ENCODE data around the gene SLC24A3. TPM values are rescaled to one million over a fixed set of nuclear protein-coding genes. Genes with fewer than 3 reads are reported as not detected.

Gene SLC24A3
- total RNA-seq, 2 donors from 2014 or later = 20.4 to 25.3 TPM

DNA sequence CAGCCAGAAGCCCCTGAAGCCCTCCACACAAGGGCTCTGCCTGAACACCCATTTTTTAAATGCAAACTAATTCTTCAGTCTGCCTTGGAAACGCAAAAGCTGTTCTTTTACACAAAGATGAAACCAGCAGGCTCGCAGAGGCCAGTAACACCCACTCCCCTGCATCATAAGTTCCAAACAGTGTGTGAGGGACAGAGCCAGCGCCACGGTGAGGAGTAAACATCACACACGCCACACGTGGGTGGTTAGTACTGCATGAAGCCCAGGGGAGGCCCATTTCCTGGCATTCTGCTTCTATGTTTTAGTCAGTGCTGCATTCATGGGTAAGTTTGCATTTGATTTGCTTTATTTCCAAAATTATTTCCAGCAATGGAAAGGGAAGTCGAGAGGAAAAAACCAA is 327.9 kb downstream of the SLC24A3 start:
- intact Hi-C loops (cut with DNase I) = no loop called here
- no peak for DNase-seq (ENCODE audit: low spot score)

DNA sequence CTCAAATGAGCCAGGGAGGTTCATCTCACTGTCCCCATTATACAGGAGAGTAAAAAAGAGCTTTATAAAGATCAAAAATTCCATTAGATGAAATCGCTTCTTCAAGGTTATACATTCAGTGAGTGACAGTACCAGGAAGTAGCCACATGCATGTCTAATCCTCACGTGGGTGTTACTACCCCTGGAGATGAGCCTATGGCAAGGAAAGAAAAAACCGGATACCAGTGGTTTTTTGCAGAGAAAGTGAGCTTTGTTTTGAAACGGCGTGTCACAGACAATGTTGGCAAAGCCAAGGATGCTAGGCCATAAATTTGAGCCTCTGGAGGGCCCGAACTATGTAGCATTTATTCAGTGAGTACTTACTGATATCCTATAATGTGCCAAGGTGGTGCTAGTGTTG is 330.7 kb downstream of the SLC24A3 start:
- intact Hi-C loops (cut with DNase I) = no loop called here
- DNase-seq (ENCODE audit: low spot score) = no peak

DNA sequence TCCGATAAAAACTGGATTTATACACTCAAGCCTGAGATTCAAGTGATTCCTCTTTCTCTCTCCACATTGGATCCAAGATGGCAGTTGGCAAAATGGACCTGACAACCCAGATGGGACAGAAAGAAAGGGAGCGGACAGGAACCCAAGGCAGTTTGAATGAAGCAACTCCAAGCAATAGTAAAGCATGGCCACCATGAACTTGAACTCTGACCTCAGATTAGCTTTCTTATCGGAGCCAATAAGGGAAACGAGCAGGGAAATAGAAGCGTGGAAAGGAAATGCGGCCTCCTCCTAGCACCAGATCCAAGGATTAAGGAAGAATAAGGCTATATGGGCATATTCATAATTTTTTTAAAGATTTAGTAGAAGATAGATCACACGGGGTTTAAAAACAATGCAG is 332.2 kb downstream of the SLC24A3 start:
- DNase-seq (ENCODE audit: low spot score) = no peak
- intact Hi-C loops (cut with DNase I) = no loop called here

DNA sequence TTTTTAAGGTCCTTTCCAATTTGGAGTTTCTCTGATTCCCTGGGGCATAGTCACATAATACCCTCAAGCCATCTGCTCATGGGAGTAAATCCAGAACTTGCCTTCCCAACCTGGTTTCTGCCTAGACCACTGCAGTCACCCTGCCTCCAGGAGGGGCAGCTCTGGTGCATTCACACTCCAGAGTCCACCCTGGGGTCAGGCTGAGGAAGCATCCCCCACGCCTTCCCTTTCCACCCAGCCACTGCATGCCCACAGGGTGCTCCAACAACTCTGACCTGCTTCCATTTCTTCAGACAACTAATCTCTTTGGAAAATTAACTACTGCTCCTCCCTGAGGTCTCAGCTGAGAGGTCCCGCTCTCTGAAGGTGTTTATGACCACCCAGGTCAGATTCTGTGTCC is 334.2 kb downstream of the SLC24A3 start:
- intact Hi-C loops (cut with DNase I) = no loop called here
- no peak for DNase-seq (ENCODE audit: low spot score)

DNA sequence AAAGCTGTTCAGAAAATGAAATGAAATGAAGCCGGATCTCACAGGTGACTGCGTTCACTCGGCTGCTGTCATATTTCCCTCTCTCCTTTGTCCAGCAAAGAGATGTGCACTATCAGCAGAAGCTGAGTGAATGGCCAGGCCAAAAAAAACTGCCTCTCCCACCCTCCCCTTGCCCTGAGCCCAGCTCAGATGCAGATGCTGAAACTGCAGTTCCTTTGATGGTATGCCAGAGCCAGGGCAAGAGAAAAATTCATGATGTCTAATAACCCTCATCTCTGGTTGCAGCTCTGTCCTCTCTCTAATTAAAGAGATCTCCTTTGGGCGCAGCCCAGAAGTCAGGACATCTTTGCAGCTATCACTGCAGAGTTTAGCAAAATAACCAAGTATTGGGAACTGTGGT is 335.1 kb downstream of the SLC24A3 start:
- intact Hi-C loops (cut with DNase I) = no loop called here
- no peak for DNase-seq (ENCODE audit: low spot score)

DNA sequence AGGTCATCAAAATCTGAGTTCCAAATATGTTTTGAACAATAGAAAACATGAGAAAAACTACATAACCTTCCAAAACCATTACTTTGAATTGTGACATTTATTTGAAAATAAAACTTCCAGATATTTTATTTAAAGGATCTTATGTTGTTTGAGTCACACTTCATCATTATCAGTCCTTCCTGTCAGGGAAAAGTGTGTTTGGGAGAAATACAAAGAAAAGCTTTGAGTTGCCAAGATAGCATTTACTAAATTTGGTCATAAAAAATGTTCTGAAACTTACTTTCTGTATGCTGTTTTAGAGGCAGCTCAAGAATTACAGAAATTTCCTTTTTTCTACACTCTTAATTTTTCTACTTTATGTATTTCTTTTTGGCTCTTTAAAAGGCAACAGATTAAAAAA is 337.5 kb downstream of the SLC24A3 start:
- no peak for DNase-seq (ENCODE audit: low spot score)
- intact Hi-C loops (cut with DNase I) = no loop called here

DNA sequence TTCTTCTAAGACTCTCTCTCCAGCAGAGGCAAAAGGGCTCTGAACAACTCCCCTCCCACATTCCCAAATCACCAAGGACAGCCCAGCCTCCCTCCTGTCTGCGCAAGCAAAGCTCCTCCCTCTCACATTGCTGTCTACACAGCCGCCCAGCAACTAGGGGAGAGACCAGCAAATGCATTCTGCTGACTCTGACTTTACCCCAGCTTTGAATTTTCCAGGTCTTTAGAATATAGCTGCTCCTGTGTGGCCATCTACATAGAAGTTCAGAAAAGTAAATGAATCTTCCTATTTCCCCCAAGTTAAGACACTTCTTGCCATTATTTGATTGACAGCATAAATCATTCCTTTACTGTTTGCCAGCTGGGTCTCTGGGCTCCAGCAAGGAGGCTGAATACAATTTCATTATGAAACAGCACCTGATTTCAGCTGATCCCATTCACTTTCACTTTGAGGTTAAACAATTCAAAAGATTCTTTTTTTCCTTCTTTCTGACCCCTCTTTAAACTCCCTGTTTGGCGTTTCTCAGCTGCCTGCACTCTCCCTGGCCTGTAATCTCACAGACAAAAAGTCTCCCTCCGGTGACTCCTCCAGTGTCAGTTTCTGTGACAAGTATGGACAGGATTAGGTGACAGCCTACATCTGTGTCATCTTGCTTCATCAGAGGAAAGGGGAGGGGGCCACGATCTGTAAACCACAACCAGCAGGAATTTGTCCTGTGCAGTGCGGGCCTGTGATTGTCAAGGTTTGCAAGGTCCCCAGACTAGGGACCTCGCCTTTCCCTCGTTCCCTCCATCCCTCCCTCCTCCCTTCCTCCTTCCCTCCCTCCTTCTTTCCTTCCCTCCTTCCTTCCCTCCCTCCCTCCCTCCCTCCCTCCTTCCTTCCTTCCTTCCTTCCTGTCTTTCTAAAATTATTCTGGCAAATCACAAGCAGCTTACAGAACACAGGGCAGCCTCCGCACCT is 340.1 kb downstream of the SLC24A3 start:
- intact Hi-C loops (cut with DNase I) = no loop called here
- DNase-seq (ENCODE audit: low spot score) = no peak

DNA sequence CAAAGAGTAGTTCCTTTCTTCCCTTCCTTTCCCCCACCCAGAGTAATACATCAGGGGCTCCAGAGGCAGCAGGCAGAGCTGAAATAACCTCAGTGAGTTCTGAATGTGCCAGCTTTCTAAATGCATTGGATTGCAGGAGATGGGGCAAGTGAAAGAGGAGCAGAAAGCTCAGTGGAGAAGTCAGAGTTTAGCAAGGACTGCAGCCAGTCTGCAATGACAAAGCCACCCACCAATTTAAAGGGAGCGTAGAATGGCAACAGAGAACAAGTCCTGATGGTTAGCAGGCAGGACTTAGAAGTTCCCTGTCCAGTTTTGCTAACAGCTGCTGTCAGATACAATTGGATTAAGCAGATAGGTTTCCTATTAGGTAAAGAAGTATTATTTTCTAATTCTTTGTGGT is 342.2 kb downstream of the SLC24A3 start:
- intact Hi-C loops (cut with DNase I) = no loop called here
- no peak for DNase-seq (ENCODE audit: low spot score)

DNA sequence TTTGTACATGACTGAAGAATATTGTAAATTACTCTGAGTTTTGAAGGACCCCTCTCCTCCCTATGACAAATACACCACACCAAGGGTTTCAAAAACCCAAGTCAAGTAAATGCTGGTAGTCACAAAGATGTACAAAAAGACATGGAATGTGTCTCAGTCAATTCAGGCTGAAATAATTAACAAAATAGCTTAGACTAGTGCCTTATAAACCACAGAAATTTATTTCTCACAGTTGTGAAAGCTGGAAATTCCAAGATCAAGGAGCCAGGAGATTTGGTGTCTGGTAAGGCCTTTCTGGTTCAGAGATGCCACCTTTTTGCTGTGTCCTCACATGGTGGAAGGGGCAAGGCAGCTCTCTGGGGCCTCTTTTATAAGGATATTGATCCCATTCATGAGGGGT is 343.3 kb downstream of the SLC24A3 start:
- intact Hi-C loops (cut with DNase I) = no loop called here
- DNase-seq (ENCODE audit: low spot score) = no peak

DNA sequence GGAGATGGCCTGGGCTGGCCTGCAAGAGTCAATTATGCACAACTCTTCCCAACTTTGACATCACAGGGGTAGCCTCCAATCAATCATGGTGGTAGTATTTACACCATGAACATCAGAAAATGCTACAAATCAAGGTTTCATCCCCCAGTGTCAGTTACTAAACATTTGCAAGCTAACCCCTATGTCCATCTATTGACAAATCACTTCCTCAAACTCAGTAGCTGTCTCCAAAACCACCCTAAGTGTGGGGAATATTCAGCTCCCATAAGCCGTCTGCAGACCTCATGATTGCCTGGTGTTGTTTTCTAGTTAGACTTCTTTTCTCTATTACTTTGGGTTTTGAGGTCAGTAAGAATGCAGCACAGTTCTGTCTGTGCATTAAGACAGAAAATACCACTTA is 344.8 kb downstream of the SLC24A3 start:
- intact Hi-C loops (cut with DNase I) = no loop called here
- no peak for DNase-seq (ENCODE audit: low spot score)

DNA sequence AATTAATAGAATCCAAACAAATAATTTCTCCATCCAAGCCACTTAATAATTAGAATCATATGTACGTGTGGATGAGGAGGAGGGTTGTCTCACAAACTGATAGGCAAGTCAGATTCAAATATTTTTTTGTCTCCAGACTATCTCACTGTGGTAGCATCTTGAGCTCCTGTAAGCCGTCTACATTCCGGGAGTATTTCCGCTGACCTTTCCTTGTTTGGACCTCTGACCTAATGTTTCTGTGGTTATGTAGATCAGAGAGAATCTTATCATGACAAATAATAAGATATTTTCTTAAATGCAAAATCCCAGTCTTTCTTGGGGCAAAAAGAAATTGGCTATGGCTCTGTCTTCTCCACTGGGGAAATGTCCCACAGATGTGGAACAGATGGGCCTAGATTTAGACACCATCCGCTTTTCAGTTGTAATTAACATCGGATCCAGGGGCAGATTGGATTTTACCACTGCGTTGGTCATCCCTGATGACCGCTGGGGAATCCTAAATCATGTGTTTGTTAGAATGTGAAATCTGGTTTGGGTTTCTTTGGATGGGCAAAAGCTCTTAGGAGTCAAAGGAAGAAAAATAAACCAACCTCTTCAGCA is 348.5 kb downstream of the SLC24A3 start:
- intact Hi-C loops (cut with DNase I) = no loop called here
- DNase-seq (ENCODE audit: low spot score) = no peak

DNA sequence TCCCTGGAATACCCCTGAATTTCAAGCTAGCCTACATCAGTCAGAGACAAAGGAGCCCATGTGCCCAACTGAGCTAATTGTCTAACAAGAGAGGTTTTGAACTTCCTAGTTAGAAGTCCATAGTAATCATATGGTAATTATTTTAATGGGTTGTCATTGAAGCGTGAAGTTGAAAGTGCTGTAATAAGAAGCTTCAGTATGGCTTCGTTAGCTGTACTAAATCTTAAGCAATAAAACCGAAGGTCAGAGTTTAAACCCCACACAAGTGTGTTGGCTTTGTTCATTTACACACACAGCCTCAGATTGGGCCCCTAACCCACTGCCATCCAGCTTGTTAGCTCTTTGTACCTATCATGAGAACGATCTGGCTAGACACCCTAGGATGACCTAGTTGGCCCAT is 350.0 kb downstream of the SLC24A3 start:
- no peak for DNase-seq (ENCODE audit: low spot score)
- intact Hi-C loops (cut with DNase I) = no loop called here

DNA sequence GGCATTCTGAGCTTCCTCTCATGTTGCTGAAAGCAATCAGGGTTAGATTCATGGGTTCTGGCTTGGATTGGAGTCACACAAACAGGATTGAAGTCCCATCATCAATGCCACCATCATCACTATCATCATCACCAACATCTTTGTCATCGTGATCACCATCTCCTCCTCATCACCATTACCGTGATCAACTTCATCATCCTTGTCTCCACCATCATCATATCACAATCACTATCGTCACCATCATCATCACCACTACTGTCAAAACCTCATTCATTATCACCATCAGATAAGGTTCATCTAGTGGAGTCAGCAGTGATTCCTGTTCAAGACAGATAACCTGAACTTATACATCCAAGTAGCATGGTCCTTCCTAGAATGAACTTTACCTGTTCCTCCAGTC is 351.8 kb downstream of the SLC24A3 start:
- intact Hi-C loops (cut with DNase I) = no loop called here
- DNase-seq (ENCODE audit: low spot score) = no peak

DNA sequence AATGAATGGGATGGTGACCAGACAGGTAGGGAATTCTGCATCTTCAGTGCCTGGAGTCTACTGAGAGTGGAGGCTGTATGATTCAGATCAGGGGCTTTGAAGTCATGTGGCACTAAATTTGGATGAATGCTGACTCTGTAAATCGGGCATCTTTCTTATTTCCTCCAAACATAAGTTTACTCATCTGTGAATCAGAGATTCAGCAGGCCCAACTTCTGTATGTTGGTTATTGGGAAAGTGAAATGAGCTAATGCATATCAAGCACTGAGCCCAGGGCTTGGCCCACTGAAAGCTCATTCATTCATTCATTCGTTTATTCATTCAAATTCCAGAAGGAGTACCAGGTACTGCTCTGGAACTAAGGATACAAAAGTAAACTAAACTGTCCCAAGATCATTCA is 353.3 kb downstream of the SLC24A3 start:
- intact Hi-C loops (cut with DNase I) = no loop called here
- DNase-seq (ENCODE audit: low spot score) = no peak

DNA sequence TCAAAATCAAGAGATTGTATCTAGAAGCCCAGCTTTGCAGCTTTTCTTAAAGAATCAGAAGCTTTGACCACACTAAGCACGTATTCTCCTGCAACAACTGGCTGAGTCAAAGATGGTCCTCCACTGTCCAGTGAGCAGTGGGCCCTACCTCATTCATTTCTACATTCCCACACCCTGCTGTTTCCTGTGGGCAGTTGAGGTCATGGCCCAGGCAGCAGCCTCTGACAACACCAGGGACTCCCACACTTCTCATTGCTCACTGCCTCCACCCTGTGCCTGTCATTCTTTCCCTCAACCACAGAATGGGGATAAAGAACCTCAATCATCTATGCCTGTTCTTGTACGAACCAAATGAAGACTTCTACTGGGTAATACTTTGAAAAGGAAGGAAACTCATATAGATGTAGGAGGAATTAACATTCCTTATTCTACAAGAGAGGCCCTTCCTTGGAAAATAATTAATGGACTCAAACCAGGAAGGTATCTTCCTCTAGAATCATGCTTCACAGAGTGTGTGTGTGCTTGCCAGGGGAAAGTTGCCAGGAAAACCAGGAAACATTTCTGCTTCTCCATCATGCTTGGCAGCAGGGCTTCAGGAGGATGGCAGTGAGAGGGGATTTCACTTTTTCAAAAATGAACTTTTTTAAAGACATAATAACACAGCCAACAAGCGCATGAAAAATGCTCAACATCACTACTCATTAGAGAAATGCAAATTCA is 353.9 kb downstream of the SLC24A3 start:
- no peak for DNase-seq (ENCODE audit: low spot score)

DNA sequence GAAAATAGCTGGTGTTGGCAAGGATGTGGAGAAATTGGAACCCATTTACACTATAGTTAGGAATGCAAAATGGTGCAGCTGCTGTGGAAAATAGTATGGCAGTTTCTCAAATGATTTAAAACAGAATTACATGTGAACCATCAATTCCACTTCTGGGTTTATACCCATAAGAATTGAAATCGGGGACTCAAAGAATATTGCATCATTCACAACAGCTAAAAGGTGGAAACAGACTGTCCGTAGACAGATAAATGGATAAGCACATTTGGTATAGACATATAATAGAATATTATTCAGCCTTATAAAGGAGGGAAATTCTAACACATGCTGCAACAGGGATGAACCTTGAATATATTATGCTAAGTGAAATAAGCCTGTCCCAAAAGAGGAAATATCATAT is 355.7 kb downstream of the SLC24A3 start:
- no peak for DNase-seq (ENCODE audit: low spot score)
- intact Hi-C loops (cut with DNase I) = no loop called here

More for the DNA sequence above, 353.9 kb downstream of the SLC24A3 start:
- intact Hi-C loops (cut with DNase I) = no loop called here

DNA sequence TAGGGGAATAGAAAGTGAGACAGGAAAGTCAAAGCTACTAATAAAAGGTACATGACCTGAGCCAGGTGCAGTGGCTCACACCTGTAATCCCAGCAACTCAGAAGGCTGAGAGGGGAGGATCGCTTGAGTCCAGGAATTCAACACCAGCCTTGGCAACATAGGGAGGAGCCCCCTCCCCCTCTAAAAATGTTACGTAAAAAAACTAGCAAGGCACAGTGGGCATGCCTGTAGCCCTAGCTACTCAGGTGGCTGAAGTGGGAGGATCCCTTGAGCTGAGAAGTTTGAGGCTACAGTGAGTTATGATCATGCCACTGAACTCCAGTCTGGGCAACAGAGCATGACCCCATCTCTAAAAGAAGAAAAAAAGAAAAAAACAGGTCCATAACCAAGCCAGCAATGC is 359.6 kb downstream of the SLC24A3 start:
- intact Hi-C loops (cut with DNase I) = loop anchor here in 1 of 2 donors (10.0 kb wide), 1 partner anchor 667 kb away; no protein-coding TSS in a partner anchor
- DNase-seq (ENCODE audit: low spot score) = no peak

DNA sequence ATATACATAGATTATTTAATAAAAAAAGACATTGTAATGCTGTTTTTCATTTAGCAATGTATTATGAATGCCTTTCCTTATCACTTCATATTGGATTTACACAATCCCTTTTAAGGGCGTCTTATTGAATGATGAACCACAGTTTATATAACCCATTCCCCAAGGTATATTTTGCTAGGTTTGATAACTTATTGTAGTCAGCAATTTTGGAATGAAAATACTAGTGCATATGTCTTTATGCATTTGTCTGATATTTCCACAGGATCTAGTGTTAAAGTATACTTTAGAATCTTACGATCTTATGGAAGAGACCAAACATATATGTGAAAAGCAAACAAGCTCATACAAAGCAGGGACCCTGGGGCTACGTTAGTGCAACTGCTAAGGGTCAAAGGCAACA is 365.2 kb downstream of the SLC24A3 start:
- no peak for DNase-seq (ENCODE audit: low spot score)
- intact Hi-C loops (cut with DNase I) = loop anchor here in 1 of 2 donors (10.0 kb wide), 1 partner anchor 673 kb away; no protein-coding TSS in a partner anchor

DNA sequence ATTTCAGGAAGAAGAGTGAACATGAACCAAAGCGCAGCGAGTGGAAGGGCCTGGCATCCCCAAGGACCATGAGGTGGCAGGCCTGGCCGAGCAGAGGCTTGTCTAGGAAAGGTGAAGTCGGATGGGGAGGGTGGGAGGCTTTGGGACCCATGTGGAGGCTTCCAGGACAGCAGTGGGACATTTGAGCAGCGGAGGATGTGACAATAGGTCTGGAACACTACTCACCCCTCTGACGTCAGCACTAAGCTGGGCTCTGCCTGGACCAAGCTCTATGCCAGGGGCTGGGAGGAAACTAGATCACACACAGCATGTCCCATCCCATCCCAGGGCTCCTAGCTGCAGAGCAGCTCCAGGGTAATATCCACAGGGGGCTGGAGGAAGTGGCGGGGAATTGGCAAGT is 370.3 kb downstream of the SLC24A3 start:
- intact Hi-C loops (cut with DNase I) = loop anchor here in 1 of 2 donors (10.0 kb wide), 1 partner anchor 368 kb away; the partner anchor contains the start of gene SLC24A3
- no peak for DNase-seq (ENCODE audit: low spot score)

Data from posterior vena cava (tissue), 2 donors.